Renal pelvis (tissue), 12 donors: ENCODE measurements around the gene TCF21. TPM values are rescaled to one million over a fixed set of nuclear protein-coding genes. Genes with fewer than 3 reads are reported as not detected.
"Not testable (repeated sequence)": the region's sequence is repeated elsewhere in the genome, so short reads cannot be mapped to it uniquely, and the experiment has no call there.

Experiments
- DNase-seq: peaks from one replicate; pipeline ENCODE4 v3.0.0-alpha.2; 2013
- long read RNA-seq, 16 experiments: transcript quantifications; one replicate each; lab custom pipeline, GENCODE V29; 2026
- polyA plus RNA-seq, 3 donors: library from polyadenylated mRNA; unstranded; fragments of 120-200 nt; gene quantifications; one replicate each; pipeline ENCODE4 v1.2.1, GENCODE V29; 2013; ENCODE audit not compliant: insufficient read length in 3 of 3

TCF21 gene
- 100 to 1,000 TPM; 181 to 237 (median 196) TPM for polyA plus RNA-seq
- long read RNA-seq, donor 1, full-length matches to known transcripts = 120 of 120 reads
- long read RNA-seq, donor 1, partial matches to known transcripts = 0 of 120 reads
- long read RNA-seq, donor 1, other reads (novel, unspliced or antisense) = 0 of 120 reads
- long read RNA-seq, donor 2, full-length matches to known transcripts = 206 of 206 reads
- long read RNA-seq, donor 2, partial matches to known transcripts = 0 of 206 reads
- long read RNA-seq, donor 2, other reads (novel, unspliced or antisense) = 0 of 206 reads
- long read RNA-seq, donor 3, full-length matches to known transcripts = 216 of 270 reads
- long read RNA-seq, donor 3, partial matches to known transcripts = 54 of 270 reads
- long read RNA-seq, donor 3, other reads (novel, unspliced or antisense) = 0 of 270 reads
- long read RNA-seq, donor 4, full-length matches to known transcripts = 259 of 259 reads
- long read RNA-seq, donor 4, partial matches to known transcripts = 0 of 259 reads
- long read RNA-seq, donor 4, other reads (novel, unspliced or antisense) = 0 of 259 reads
- long read RNA-seq, donor 5, full-length matches to known transcripts = 90 of 121 reads
- long read RNA-seq, donor 5, partial matches to known transcripts = 31 of 121 reads
- long read RNA-seq, donor 5, other reads (novel, unspliced or antisense) = 0 of 121 reads
- long read RNA-seq, donor 6, full-length matches to known transcripts = 67 of 67 reads
- long read RNA-seq, donor 6, partial matches to known transcripts = 0 of 67 reads
- long read RNA-seq, donor 6, other reads (novel, unspliced or antisense) = 0 of 67 reads
- long read RNA-seq, donor 7, full-length matches to known transcripts = 231 of 231 reads
- long read RNA-seq, donor 7, partial matches to known transcripts = 0 of 231 reads
- long read RNA-seq, donor 7, other reads (novel, unspliced or antisense) = 0 of 231 reads
- long read RNA-seq, donor 8, full-length matches to known transcripts = 24 of 24 reads
- long read RNA-seq, donor 8, partial matches to known transcripts = 0 of 24 reads
- long read RNA-seq, donor 8, other reads (novel, unspliced or antisense) = 0 of 24 reads
- long read RNA-seq, donor 9, full-length matches to known transcripts = 230 of 230 reads
- long read RNA-seq, donor 9, partial matches to known transcripts = 0 of 230 reads
- long read RNA-seq, donor 9, other reads (novel, unspliced or antisense) = 0 of 230 reads
- long read RNA-seq, donor 10, full-length matches to known transcripts = 130 of 165 reads
- long read RNA-seq, donor 10, partial matches to known transcripts = 35 of 165 reads
- long read RNA-seq, donor 10, other reads (novel, unspliced or antisense) = 0 of 165 reads
- long read RNA-seq, donor 11, full-length matches to known transcripts = 96 of 96 reads
- long read RNA-seq, donor 11, partial matches to known transcripts = 0 of 96 reads
- long read RNA-seq, donor 11, other reads (novel, unspliced or antisense) = 0 of 96 reads
- long read RNA-seq, donor 12, full-length matches to known transcripts = 196 of 218 reads
- long read RNA-seq, donor 12, partial matches to known transcripts = 22 of 218 reads
- long read RNA-seq, donor 12, other reads (novel, unspliced or antisense) = 0 of 218 reads
- long read RNA-seq, donor 13, full-length matches to known transcripts = 106 of 106 reads
- long read RNA-seq, donor 13, partial matches to known transcripts = 0 of 106 reads
- long read RNA-seq, donor 13, other reads (novel, unspliced or antisense) = 0 of 106 reads
- long read RNA-seq, donor 14, full-length matches to known transcripts = 266 of 266 reads
- long read RNA-seq, donor 14, partial matches to known transcripts = 0 of 266 reads
- long read RNA-seq, donor 14, other reads (novel, unspliced or antisense) = 0 of 266 reads
- long read RNA-seq, donor 15, full-length matches to known transcripts = 65 of 65 reads
- long read RNA-seq, donor 15, partial matches to known transcripts = 0 of 65 reads
- long read RNA-seq, donor 15, other reads (novel, unspliced or antisense) = 0 of 65 reads
- long read RNA-seq, donor 16, full-length matches to known transcripts = 228 of 228 reads
- long read RNA-seq, donor 16, partial matches to known transcripts = 0 of 228 reads
- long read RNA-seq, donor 16, other reads (novel, unspliced or antisense) = 0 of 228 reads

- peak; percentile 87 for DNase-seq
Observed at GRCh38 chr6:133888929-133889556, at the start of gene TCF21. Gene TCF21 (plus strand): TSS chr6:133889113. CDS start chr6:133889398, 285 bp downstream.

- DNase-seq = no peak
Observed at GRCh38 chr6:133841176-133841575, 47.7 kb upstream of the TCF21 start.

DNA sequence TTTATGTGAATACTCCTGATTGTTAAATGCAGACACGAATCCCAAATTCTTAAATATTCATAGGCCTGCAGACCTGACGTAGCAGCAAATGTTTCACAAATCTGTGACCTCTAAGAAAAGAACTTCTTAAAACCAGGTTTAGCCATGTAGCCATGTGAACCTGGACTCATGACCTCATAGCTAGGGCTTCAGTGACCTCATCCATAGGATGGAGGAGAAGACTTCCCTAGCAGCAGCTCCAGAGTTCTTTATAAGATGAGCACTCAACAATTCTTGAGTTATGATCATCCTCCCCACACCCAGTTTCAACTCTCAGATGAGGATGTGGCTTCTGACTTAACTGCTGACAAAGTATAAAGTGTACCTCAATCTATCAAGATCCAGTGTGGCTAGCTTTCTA is 45.8 kb upstream of the TCF21 start:
- no peak for DNase-seq

DNA sequence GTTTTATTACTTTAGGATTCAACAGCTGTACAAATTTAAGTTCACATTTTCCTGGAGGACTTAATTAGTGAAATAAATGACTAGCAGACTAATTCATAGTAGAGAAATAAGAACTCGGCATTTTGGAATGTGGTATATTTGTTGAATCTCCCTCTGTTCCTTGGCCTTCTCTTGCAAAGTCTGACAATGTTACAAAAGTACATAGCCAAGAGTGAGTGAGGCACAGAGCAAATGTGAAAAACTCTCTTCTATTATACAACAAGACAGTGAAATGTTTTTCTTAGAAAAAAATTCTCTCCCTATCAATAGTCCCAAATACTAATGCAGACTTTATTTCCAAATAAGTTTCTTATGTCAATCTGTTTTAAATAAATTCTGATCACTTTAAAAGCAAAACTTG is 44.2 kb upstream of the TCF21 start:
- DNase-seq = no peak

- no peak for DNase-seq
Observed at GRCh38 chr6:133854041-133854363, 34.9 kb upstream of the TCF21 start.

- peak; percentile 41 for DNase-seq
Observed at GRCh38 chr6:133854364-133855275, 34.3 kb upstream of the TCF21 start.

DNA sequence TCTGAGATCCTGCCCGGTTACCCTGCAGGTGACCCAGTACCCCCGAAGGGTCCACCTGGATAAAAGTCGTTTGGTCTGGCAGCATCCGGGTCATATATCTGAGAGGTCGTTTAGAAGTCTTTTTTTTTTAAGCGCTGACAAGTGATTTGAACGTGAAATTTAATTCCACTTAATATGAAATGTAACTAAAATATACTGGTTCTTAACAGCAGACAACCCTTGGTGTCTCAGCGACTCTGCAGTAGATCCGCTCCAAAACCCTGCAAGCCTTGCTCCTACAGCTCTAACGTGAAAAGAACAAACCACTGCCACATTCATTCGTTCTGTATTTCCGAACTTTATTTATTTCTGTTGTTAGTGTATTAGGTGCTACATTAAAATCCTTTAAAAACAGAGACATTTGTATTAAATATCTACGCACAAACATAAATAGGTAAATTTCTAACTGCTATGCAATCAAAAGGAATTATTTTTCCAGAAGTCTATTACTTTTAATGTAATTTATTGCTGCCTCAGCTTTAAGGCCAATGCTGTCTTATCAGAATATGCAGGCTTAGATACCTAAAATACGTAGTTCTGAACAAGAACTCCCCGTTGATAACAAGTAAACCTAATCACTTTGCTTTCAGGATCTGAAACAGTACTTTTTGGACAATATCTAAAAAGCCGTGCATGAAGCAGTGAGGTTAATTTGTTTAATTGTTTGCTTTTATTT is 33.5 kb upstream of the TCF21 start:
- no peak for DNase-seq

GRCh38 chr6:133855991-133856370 is 32.9 kb upstream of the TCF21 start:
- peak; percentile 36 for DNase-seq

DNA sequence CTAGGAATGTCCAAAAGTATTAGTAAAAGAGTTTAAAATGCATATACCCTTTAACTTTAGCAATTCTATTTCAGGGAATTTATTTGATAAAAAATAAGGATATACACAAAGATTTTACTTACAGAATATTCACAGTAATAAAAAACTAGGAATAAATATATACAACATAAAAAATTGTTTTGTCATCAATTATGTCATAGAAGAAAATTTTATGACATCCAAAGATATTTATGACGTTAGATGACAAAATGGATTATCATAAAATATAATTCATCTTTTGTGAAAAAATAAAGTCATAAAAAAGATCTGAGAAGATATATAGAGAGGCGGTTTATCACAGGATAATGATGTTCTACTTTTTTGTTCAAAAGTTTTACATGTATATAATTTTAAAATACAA is 32.0 kb upstream of the TCF21 start:
- no peak for DNase-seq

GRCh38 chr6:133857696-133858095 is 31.2 kb upstream of the TCF21 start:
- no peak for DNase-seq

DNA sequence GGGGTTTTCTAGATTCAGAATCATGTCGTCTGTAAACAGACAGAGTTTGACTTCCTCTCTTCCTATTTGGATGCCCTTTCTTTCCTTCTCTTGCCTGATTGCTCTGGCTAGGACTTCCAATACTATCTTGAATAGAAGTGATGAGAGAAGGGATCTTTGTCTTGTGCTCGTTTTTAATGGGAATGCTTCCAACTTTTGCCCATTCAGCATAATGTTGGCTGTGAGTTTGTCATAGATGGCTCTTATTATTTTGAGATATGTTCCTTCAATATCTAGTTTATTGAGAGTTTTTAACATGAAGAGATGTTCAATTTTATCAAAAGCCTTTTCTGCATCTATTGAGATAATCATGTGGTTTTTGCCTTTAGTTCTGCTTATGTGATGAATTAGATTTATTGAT is 27.6 kb upstream of the TCF21 start:
- DNase-seq = not testable (repeated sequence)

DNA sequence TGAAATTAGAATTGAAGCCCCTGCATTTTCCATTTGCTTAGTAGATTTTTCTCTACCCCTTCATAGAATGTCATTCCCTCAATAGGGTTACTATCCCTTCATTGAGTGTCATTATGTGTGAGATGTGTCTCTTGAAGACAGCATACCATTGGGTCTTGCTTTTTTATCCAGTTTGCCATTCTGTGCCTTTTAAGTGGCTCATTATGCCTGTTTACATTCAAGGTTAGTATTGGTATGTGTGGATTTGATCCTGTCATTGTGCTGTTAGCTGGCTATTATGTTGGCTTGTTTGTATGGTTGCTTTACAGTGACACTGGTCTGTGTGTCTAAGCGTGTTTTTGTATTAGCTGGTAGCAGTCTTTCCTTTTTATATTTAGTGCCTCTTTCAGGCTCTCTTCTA is 25.7 kb upstream of the TCF21 start:
- DNase-seq = no peak

DNA sequence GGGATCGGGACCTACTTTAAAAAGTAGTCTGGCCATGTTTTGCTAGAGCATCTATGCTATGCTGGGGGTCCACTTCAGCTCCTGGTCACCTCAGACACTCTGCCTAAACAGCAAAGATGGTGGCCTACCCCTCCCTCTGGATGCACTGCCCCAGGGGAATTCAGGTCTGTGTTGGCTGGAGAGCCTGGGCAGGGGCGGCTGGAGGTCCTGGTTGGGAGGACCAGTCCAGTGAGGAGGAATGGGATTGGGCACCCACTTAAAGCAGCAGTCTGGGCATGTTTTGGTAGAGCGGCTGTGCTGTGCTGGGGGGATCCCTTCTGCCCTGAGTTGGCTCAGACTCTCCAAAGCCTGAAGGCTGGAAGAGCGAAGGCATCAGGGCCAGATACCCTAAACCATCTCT is 23.2 kb upstream of the TCF21 start:
- DNase-seq = no peak

DNA sequence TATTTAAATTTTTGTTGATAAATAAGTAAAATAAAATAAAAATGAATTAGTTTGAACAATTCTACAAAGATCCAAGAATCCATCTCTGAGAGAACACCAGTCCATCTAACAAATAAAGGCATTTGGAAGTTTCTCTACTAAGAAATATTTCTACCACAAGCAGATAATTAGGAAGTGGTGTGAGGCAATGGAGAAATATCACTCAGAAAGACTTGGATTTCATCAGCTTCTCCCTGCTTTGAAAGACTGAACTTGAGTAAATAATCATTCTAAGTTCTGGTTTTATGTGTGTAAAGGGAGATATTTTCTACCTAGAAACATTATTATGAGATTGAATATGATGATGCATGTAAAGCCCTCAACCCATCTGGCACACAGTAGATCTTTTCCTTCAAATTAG is 17.8 kb upstream of the TCF21 start:
- no peak for DNase-seq

DNA sequence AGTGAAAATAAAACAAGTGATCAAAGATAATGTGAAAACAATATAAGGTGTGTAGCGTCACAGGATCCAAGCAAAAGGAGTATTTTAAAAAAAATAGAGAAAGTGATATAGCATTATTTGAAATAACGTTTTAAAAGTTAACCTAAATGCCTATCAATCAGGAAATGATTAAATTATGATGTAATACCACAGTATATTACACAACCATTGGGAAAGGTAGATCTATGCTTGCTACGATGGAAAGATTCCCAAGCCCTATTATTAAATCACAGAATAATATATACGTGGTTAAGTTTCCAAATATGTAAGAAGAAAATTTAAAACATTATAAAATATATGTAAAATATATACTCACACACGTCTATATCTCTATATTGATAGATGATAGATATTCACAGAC is 15.4 kb upstream of the TCF21 start:
- DNase-seq = no peak

DNA sequence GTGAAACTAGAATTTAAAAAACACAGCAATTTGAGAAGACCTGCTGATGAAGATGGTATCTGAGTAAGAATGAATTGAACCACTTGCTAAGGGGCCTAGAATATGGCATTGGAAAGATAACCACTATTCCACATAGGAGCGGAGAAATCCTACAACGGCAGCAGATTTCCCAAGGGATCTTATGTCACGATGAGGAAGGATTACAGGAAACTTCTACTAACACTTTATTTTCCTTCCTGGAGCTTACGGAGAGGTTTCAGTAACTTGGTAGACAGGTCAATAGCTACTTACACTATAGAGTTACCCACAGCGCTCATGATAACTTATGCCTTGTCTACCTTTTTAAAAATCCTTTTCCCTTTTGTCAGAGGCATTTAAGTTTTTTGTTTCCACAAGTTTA is 11.8 kb upstream of the TCF21 start:
- no peak for DNase-seq

DNA sequence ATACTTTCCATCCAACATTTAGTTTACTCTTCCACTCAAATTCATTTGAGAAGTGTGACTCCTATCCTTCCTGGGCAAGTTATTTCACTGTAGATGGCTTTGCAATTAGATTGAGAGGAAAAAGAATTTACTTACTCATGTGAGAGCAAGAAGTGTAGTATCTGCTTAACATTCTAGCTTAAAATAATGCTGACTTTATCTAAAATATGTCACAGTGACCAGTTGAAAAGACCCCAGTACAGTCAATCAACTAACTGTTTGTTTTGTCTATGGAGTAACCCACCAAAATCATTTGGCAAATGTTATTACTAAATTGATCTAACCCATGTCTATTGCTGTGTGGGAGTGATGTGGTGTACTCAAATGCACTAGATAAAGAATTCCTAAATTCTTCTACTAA is 8.9 kb upstream of the TCF21 start:
- DNase-seq = no peak

DNA sequence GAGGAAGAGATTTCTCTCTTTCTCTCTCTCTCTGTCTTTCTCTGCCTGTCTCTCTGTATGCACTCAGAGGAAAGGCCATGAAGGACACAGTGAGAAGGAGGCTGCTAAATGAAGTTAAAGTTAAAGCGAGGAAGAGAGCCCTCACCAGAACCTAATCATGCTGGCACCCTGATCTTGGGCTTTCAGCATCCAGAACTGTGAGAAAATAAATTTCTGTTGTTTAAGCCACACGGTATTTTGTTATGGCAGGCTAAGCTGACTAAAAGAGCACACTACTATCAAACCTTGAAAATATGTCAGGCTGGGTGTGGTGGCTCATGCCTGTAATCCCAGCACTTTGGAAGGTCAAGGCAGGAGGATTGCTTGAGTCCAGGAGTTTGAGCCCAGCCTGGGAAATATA is 8.0 kb upstream of the TCF21 start:
- no peak for DNase-seq
